ENCODE results near the gene CTNNBIP1.

GRCh38 chr1:9904596-9904995 lies 5.5 kb downstream of the CTNNBIP1 start:
- TF ChIP-seq, protein P1, sequence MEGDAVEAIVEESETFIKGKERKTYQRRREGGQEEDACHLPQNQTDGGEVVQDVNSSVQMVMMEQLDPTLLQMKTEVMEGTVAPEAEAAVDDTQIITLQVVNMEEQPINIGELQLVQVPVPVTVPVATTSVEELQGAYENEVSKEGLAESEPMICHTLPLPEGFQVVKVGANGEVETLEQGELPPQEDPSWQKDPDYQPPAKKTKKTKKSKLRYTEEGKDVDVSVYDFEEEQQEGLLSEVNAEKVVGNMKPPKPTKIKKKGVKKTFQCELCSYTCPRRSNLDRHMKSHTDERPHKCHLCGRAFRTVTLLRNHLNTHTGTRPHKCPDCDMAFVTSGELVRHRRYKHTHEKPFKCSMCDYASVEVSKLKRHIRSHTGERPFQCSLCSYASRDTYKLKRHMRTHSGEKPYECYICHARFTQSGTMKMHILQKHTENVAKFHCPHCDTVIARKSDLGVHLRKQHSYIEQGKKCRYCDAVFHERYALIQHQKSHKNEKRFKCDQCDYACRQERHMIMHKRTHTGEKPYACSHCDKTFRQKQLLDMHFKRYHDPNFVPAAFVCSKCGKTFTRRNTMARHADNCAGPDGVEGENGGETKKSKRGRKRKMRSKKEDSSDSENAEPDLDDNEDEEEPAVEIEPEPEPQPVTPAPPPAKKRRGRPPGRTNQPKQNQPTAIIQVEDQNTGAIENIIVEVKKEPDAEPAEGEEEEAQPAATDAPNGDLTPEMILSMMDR (IDR thresholded peaks at IDR 0.05; ENCODE audit: low read depth, low read length, missing input control), result no peak
- TF ChIP-seq, protein P2, sequence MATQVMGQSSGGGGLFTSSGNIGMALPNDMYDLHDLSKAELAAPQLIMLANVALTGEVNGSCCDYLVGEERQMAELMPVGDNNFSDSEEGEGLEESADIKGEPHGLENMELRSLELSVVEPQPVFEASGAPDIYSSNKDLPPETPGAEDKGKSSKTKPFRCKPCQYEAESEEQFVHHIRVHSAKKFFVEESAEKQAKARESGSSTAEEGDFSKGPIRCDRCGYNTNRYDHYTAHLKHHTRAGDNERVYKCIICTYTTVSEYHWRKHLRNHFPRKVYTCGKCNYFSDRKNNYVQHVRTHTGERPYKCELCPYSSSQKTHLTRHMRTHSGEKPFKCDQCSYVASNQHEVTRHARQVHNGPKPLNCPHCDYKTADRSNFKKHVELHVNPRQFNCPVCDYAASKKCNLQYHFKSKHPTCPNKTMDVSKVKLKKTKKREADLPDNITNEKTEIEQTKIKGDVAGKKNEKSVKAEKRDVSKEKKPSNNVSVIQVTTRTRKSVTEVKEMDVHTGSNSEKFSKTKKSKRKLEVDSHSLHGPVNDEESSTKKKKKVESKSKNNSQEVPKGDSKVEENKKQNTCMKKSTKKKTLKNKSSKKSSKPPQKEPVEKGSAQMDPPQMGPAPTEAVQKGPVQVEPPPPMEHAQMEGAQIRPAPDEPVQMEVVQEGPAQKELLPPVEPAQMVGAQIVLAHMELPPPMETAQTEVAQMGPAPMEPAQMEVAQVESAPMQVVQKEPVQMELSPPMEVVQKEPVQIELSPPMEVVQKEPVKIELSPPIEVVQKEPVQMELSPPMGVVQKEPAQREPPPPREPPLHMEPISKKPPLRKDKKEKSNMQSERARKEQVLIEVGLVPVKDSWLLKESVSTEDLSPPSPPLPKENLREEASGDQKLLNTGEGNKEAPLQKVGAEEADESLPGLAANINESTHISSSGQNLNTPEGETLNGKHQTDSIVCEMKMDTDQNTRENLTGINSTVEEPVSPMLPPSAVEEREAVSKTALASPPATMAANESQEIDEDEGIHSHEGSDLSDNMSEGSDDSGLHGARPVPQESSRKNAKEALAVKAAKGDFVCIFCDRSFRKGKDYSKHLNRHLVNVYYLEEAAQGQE (IDR thresholded peaks at IDR 0.05), result no peak
- TF ChIP-seq, protein P3, sequence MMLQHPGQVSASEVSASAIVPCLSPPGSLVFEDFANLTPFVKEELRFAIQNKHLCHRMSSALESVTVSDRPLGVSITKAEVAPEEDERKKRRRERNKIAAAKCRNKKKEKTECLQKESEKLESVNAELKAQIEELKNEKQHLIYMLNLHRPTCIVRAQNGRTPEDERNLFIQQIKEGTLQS (IDR thresholded peaks at IDR 0.05), result no peak
- TF ChIP-seq TAF1 (conservative IDR thresholded peaks at IDR 0.05) (no peak), FOXA1 (IDR thresholded peaks at IDR 0.05) (no peak), NR2F2 (IDR thresholded peaks at IDR 0.05) (no peak), GABPA (IDR thresholded peaks at IDR 0.05 in 1 of 2, conservative IDR thresholded peaks at IDR 0.05 in 1 of 2) (no peak), MAX (IDR thresholded peaks at IDR 0.05) (no peak), JUND (IDR thresholded peaks at IDR 0.05) (no peak), YY1 (IDR thresholded peaks at IDR 0.05) (no peak), RAD21 (IDR thresholded peaks at IDR 0.05) (no peak), SP1 (IDR thresholded peaks at IDR 0.05) (no peak)
- TF ChIP-seq, protein P4, sequence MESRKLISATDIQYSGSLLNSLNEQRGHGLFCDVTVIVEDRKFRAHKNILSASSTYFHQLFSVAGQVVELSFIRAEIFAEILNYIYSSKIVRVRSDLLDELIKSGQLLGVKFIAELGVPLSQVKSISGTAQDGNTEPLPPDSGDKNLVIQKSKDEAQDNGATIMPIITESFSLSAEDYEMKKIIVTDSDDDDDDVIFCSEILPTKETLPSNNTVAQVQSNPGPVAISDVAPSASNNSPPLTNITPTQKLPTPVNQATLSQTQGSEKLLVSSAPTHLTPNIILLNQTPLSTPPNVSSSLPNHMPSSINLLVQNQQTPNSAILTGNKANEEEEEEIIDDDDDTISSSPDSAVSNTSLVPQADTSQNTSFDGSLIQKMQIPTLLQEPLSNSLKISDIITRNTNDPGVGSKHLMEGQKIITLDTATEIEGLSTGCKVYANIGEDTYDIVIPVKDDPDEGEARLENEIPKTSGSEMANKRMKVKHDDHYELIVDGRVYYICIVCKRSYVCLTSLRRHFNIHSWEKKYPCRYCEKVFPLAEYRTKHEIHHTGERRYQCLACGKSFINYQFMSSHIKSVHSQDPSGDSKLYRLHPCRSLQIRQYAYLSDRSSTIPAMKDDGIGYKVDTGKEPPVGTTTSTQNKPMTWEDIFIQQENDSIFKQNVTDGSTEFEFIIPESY (IDR thresholded peaks at IDR 0.05), result no peak

Measured in liver (tissue), 3 donors.